ENCODE data around the gene ITIH5.

- no peak for TF ChIP-seq CTCF (conservative IDR thresholded peaks at IDR 0.05; ENCODE audit: low read length)
- TF ChIP-seq EZH2phosphoT487 (IDR thresholded peaks at IDR 0.05; ENCODE audit: borderline replicate concordance) = no peak
Measured at GRCh38 chr10:7686351-7687171, 19.8 kb upstream of the ITIH5 start.
